Endothelial cell of umbilical vein (primary cell): ENCODE data around the gene LRRK1. TPM values are rescaled to one million over a fixed set of nuclear protein-coding genes. Genes with fewer than 3 reads are reported as not detected.

Source experiments
- BruUV-seq: library from RNA; stranded (reverse); fragments of 400-500 nt; replicated peaks from 2 replicates; lab custom pipeline; 2021; lab: Mats Ljungman, UMichigan
- CTCF ChIA-PET: fragments of 300-600, 350-600 bp; sonication (Branson Sonifier 250); formaldehyde crosslinking; loops from one replicate; lab custom pipeline; 2021; ENCODE audit warnings: antibody characterized with exemption, inconsistent platforms; lab: Charles Lee
- POLR2A ChIA-PET: fragments of 300-600, 350-600 bp; sonication (Branson Sonifier 250); formaldehyde crosslinking; loops from one replicate; lab custom pipeline; 2021; ENCODE audit warnings: antibody characterized with exemption, inconsistent platforms; lab: Charles Lee
- DNase-seq: peaks from one replicate; pipeline ENCODE4 v3.0.0-alpha.2; 2011; ENCODE audit warnings: low read depth, low spot score
- FAIRE-seq: peaks from 2 replicates; lab custom pipeline; 2011; peaks lifted over from hg19 to GRCh38; lab: Jason Lieb, UNC
- H2AFZ ChIP-seq: 2 replicates; pipeline ENCODE4 v1.6.0; 2012; ENCODE audit warnings: low read depth, low read length, control low read depth, inconsistent platforms
- H3K27ac ChIP-seq: 2 replicates; pipeline ENCODE4 v1.5.1; 2011; ENCODE audit warnings: low read depth, mild to moderate bottlenecking, control low read depth, low read length, moderate library complexity; ENCODE audit not compliant: insufficient read depth
- H3K27me3 ChIP-seq, 2 experiments: 2 replicates each; pipeline versions ENCODE4 v1.6.0 to v1.6.1; 2011; ENCODE audit warnings: low read length in 2 of 2, mixed read lengths in 1 of 2; ENCODE audit not compliant: control insufficient read depth in 2 of 2, insufficient read depth in 2 of 2
- H3K36me3 ChIP-seq, 2 experiments: 2 replicates in 1 of 2; 3 replicates in 1 of 2; pipeline ENCODE4 v1.5.1; 2011; ENCODE audit warnings: low read length in 2 of 2, mild to moderate bottlenecking in 1 of 2, moderate library complexity in 1 of 2; ENCODE audit not compliant: control insufficient read depth in 2 of 2, insufficient read depth in 2 of 2; ENCODE audit errors: extremely low read depth in 1 of 2
- H3K4me1 ChIP-seq: 3 replicates; pipeline ENCODE4 v1.5.1; 2011; ENCODE audit warnings: mild to moderate bottlenecking, low read length; ENCODE audit not compliant: control insufficient read depth, insufficient read depth; ENCODE audit errors: extremely low read depth
- H3K4me2 ChIP-seq: 2 replicates; pipeline ENCODE4 v1.6.1; 2011; ENCODE audit warnings: low read length, control low read depth, mixed read lengths; ENCODE audit not compliant: insufficient read depth
- H3K4me3 ChIP-seq, 3 experiments: fragments of 200-600 bp in 1 of 3; sonication (generic), shearing (Covaris generic) in 1 of 3; replicated peaks in 1 of 3; 2 replicates each; pipeline ENCODE4 v1.5.1; 2011 to 2016; ENCODE audit warnings: control low read depth in 3 of 3, low read length in 3 of 3, mild to moderate bottlenecking in 2 of 3, inconsistent platforms in 1 of 3, low read depth in 1 of 3, moderate library complexity in 1 of 3; ENCODE audit not compliant: insufficient read depth in 1 of 3
- H3K79me2 ChIP-seq: 2 replicates; pipeline ENCODE4 v1.6.0; 2012; ENCODE audit warnings: low read length, inconsistent platforms; ENCODE audit not compliant: control insufficient read depth, insufficient read depth
- H3K9ac ChIP-seq: replicated peaks from 2 replicates; pipeline ENCODE3; 2011; ENCODE audit warnings: low read length, control low read depth; ENCODE audit not compliant: insufficient read depth; ENCODE audit errors: extremely low read depth
- H3K9me1 ChIP-seq: replicated peaks from 3 replicates; pipeline ENCODE4 v1.6.0; 2011; ENCODE audit warnings: mild to moderate bottlenecking, low read length; ENCODE audit not compliant: control insufficient read depth, insufficient read depth; ENCODE audit errors: extremely low read depth
- H3K9me3 ChIP-seq: replicated peaks from 2 replicates; pipeline ENCODE4 v1.5.1; 2012; ENCODE audit warnings: low read length, inconsistent platforms; ENCODE audit not compliant: control insufficient read depth, insufficient read depth
- H4K20me1 ChIP-seq: replicated peaks from 2 replicates; pipeline ENCODE3; 2011; ENCODE audit warnings: mild to moderate bottlenecking, low read length; ENCODE audit not compliant: control insufficient read depth, insufficient read depth; ENCODE audit errors: extremely low read depth
- CTCF ChIP-seq, 2 donors: IDR thresholded peaks; 1 replicate in 1 of 2; 2 replicates in 1 of 2; pipeline ENCODE4 v1.5.1; 2011; ENCODE audit warnings: low read length in 2 of 2, mild to moderate bottlenecking in 2 of 2, moderate library complexity in 2 of 2, control low read depth in 1 of 2, inconsistent platforms in 1 of 2, low read depth in 1 of 2; ENCODE audit not compliant: insufficient read depth in 1 of 2; ENCODE audit errors: extremely low read depth in 1 of 2
- EZH2 ChIP-seq: IDR thresholded peaks from 2 replicates; pipeline ENCODE4 v1.6.1; 2012; ENCODE audit warnings: borderline replicate concordance, low read depth, mild to moderate bottlenecking, moderate library complexity, low read length, inconsistent platforms; ENCODE audit not compliant: severe bottlenecking
- FOS ChIP-seq: IDR thresholded peaks from 2 replicates; pipeline ENCODE4 v1.6.1; 2011; ENCODE audit warnings: mild to moderate bottlenecking, low read length, moderate library complexity, borderline replicate concordance; ENCODE audit not compliant: insufficient read depth
- GATA2 ChIP-seq: IDR thresholded peaks from 2 replicates; pipeline ENCODE4 v1.7.0; 2011; ENCODE audit warnings: low read depth, mild to moderate bottlenecking, moderate library complexity, mixed read lengths, low read length; ENCODE audit not compliant: insufficient read length, insufficient read depth
- JUN ChIP-seq: IDR thresholded peaks from 2 replicates; pipeline ENCODE4 v1.6.1; 2011; ENCODE audit warnings: borderline replicate concordance, low read depth; ENCODE audit not compliant: insufficient read length, insufficient read depth
- MAX ChIP-seq: IDR thresholded peaks from 2 replicates; pipeline ENCODE4 v1.6.1; 2011; ENCODE audit not compliant: insufficient read depth, insufficient read length
- MYC ChIP-seq: IDR thresholded peaks from one replicate; pipeline ENCODE4 v1.6.1; 2011; ENCODE audit warnings: mild to moderate bottlenecking, low read depth, low read length
- POLR2A ChIP-seq: IDR thresholded peaks from 2 replicates; pipeline ENCODE4 v1.6.1; 2012; ENCODE audit warnings: low read depth, mild to moderate bottlenecking, control low read depth, low read length
- POLR2AphosphoS5 ChIP-seq: IDR thresholded peaks from 2 replicates; pipeline ENCODE4 v1.6.1; 2012; ENCODE audit warnings: low read depth, mild to moderate bottlenecking, control low read depth, low read length, moderate library complexity; ENCODE audit not compliant: insufficient read depth
- dilution Hi-C: fragments of 300-500 bp; cut with MboI; formaldehyde crosslinking; loops from one replicate; pipeline ENCODE4 v1.15.0; 2019; ENCODE audit warnings: low sequenced_read_pairs; ENCODE audit not compliant: extremely low pct_ligation_motif_present
- intact Hi-C: fragments of 100-400 bp; cut with micrococcal nuclease; formaldehyde crosslinking; loops from one replicate; pipeline ENCODE4 v1.10.0; 2022
- polyA plus RNA-seq, 4 experiments: library from polyadenylated mRNA; depleted of rRNA in 3 of 4; stranded (reverse) in 3 of 4; unstranded in 1 of 4; fragments of >200 nt; gene quantifications; 2 replicates each; pipeline versions ENCODE4 v1.2.1 to v1.2.3, GENCODE V29; 2011 to 2012; ENCODE audit warnings: missing spikeins in 1 of 4
- total RNA-seq: library from RNA; stranded (reverse); gene quantifications from 2 replicates; pipeline ENCODE4 v1.2.3, GENCODE V29; 2021

The LRRK1 gene
- total and polyA plus RNA-seq, 2 donors (not counting 3 experiments of a cell fraction or from before 2014, with no cell fraction given) = 11.0 to 22.1 TPM

GRCh38 chr15:101070024-101070423, 150.9 kb downstream of the LRRK1 start:
- Histone ChIP-seq H3K4me1 (peaks cover 10% of the 10 kb centered on the region), H3K9me3 (no peaks in the 10 kb centered on the region), H3K27ac (peak overlapping the region; percentile 71), H3K36me3 (no peaks in the 10 kb centered on the region), H2AFZ (no peak overlapping the region), H3K9ac (no peak overlapping the region), H3K79me2 (no peaks in the 10 kb centered on the region), H3K27me3 (no peaks in the 10 kb centered on the region), H3K9me1 (no peaks in the 10 kb centered on the region), H3K4me2 (peak overlapping the region; percentile 12), H4K20me1 (no peaks in the 10 kb centered on the region), H3K4me3 (no peak overlapping the region)
- POLR2A ChIA-PET = interaction anchor here (0.6 kb wide), 1 partner anchor 220 kb away, joined by 3 read pairs; no protein-coding TSS in a partner anchor
- dilution Hi-C loops (no loop called here), intact Hi-C loops (loop anchor here (1.0 to 10.0 kb wide), 3 partner anchors 18 to 625 kb away; no protein-coding TSS in a partner anchor)
- no TSS peak for BruUV-seq
- CTCF ChIA-PET = interaction anchor here (0.9 to 1.8 kb wide), 4 partner anchors 54 to 189 kb away, joined by 3 to 7 read pairs (median 4); no protein-coding TSS in a partner anchor
- DNase-seq = no peak
- no peak for FAIRE-seq
- TF ChIP-seq EZH2 (no peak), MYC (no peak), JUN (no peak), POLR2AphosphoS5 (no peak), GATA2 (no peak), CTCF (IDR thresholded peaks at IDR 0.05; ENCODE audit: extremely low read depth in 1 of 2, insufficient read depth in 1 of 2, low read depth in 1 of 2, low read length in 2 of 2) (no peak), FOS (no peak), MAX (no peak), POLR2A (no peak)
